Hematopoietic multipotent progenitor cell (in vitro differentiated cells): ENCODE data around the gene ST7. TPM values are rescaled to one million over a fixed set of nuclear protein-coding genes. Genes with fewer than 3 reads are reported as not detected.
A peak's percentile ranks its signal among the peaks of the same experiment; 100 is the strongest.

Experiments
- DNase-seq, 3 donors: peaks; one replicate each; pipeline ENCODE4 v3.0.0-alpha.2; 2011 to 2015; ENCODE audit warnings: low read depth in 2 of 3, low spot score in 2 of 3
- total RNA-seq: library from RNA; depleted of rRNA; stranded (reverse); fragments of >200 nt; gene quantifications from one replicate; pipeline ENCODE4 v1.2.3, GENCODE V29; 2012

The ST7 gene
- total RNA-seq, 1 donor = 21.3 TPM

DNA sequence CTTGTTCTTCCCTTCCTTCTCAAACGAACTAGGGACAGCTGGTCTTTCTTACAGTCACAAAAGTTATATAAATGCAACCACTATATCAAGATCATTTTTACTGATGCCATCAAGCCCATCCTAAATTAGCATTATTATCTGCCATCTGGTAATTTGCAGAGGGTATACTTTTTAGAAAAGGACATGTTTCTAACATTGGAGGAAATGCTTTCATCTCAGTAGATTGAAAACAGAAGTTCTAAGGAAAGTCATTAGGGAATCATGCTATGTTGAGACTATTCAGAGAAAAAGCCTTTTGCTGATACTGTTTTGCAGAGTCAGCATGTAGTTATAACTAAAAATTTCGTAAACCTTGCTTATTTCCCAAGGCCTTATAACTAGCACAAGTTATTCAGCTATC lies 222.9 kb downstream of the ST7 start:
- DNase-seq = no peak

DNA sequence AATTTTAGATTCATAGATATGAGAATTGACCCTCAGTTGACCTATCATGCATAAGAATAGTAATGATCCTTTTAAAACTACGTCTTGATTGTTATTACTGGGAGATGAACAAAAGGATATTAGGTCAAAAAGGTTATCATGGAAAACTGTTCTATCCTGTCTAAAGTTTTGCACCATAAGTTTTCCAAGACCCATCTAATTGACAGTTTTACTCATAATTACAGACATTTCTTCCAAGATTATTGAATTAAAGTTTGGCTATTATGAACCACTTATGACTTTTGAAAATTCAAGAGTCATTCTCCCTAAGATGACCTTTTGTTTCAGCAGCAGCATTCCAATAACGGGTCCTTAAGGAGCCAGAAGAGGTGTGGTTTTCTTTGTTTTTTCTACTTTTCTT lies 225.3 kb downstream of the ST7 start:
- no peak for DNase-seq

DNA sequence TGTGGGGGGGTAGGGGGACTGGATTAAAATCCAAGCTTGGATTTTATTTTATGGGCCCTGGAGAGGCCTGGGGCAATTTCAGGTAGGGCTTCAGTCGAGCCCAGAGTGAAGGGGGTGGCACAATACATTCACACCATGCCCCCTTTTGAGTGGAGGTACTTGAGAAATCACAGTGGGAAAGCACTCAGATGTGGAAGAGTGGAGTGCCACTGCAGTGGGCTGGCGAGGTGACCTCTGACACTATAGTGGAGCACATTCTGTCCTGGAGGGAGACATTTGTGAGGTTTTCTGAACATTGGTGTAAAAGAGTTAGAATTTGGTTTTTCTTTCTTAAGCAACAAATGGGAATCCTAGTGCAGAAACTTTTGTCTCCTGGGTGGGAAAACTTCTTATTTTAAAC lies 226.4 kb downstream of the ST7 start:
- no peak for DNase-seq

DNA sequence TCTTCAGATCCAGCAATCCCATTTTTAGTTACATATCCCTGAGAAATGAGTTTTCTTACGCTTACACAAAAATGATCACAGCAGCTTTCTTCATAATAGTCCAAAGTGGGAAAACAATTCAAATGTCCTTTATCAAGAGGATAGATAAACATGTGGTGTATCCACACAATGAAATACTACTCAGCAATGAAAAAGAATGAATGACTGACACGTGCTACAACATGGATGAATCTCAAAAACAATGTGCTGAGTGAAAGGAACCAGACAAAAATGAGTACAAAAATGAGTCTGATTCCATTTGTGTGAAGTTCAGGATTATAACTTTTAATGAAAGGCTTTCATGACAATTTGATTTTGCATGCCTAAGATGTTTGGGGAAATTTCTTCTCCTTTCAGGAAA lies 230.4 kb downstream of the ST7 start:
- DNase-seq = no peak

DNA sequence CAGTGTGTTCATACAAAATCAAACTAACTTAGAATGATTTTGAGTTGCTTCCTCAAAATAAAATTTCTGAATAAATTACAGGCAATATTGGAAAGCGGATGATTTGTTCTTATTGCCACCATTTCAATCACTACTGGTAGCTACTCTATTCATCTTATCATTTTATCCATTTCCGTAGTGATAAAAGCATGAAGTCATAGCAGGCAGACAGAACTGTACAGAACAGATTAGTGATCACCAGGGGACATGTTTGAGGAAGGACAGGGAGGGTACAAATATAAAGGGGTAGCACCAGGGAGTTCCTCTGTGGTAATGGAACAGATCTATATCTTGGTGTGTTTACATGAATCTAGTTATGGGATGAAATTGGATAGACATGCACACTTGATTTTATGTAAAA lies 231.1 kb downstream of the ST7 start:
- peak in 2 of 3 donors; percentile 5 to 8 for DNase-seq

DNA sequence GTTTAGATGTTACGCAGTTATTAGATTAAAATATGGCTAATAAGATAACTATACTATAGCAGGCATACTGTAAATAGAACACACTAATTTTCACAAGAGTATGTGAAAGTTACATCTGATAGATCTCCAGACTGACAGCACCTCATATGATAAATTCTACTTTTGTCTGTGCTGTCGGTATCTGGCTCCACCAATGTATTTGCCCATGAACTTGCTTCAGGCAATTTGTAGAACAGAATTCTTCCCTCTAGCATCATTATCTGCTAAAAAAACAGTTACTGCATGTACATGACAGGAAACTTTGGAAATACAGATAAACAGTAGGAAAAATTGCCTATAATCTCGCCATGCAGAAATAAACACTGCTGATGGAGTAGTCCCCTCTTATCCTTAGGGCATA lies 231.8 kb downstream of the ST7 start:
- DNase-seq = no peak

DNA sequence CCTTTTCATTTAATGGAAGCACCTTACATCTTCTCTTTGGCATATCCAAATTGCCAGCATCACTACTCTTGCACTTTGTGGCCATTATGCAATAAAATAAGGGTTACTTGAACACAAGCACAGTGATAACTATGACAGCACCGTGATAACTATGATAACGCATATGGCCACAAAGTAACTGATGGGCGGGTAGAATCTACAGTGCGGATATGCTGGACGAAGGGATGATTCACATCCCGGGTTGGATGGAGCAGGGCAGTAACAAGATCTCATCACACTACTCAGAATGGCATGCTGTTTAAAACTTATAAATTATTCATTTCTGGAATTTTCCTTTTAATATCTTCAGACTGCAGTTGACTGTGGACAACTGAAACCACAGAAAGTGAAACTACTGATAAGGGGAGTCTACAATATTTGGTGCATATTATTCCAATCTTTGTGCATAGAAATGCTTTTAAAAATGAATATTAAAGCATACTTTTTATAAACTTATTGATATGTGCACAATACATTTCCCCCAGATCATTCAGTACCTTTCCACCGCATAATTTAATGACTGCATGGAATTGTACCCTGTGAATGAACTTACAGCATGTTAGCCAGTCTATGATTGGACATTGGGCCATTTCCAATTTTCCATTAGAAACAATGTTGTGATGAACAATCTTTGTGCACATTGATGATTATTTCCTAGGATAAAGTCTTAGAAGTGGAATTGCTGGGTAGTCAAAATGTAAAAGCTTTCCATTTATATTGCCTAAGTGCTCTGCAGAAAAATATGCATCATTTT lies 233.1 kb downstream of the ST7 start:
- no peak for DNase-seq

DNA sequence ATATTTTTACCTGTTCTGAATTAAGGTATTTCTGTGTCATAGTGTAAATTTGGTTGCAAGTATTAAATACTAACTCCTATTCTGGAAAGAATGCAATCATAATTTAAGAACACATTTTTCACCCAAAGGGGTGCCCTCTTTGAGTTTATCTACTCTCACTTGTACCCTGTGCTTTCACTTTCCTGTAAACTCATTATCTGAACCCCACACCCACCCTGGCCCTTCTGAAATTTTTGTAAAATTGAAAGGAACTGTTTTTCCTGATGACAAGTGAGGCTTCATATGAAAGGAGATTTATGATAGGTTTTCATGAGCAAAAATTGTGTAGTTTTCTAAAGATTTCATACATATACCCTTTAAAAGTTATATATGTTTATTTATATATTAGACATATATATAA lies 235.1 kb downstream of the ST7 start:
- no peak for DNase-seq

DNA sequence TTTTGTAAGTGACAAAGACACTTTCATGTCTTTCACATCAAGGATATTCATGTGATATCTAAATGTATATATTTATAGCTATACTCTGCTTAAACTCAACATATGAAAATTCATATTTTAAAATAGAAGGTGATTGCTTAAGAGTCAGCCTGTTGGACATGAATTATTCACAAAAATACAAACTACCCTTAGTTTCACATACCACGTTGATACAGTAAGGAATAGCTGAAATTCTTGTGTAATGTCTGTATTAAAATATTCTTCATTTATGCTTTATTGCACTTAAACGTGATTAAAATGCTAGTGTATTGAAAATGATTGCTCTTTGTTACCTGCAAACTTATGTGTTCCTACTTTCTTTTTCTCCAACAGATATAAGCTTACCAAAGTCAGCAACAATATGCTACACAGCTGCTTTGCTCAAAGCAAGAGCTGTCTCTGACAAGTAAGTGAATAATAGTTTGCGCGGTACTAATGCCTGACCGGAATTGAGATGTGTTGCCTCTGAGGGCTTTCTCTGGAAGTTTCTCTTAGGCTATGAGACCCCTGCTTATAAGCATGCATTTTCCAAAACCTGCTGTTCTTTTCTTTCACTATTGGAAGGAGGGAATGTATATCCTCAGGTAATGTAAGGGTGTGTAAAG lies 235.8 kb downstream of the ST7 start:
- DNase-seq = no peak

DNA sequence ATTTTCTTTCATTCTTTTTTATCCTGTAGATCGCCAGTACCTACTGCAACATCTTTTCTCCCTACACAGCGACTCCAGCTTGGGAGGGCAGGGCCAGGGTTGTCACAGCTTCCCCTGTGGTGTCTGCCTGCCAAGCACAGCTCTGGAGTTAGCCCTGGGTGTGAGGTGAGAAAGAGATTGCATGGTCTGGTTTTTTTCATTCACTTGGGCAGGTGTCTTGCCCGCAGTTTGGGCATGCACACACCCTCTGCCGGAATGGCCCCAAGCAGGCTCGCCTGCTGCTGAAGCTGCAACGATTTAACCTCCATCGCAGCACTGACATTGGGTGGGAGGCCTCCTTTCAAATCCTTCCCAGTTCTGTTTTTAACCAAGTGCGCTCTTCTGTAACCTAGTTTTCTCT lies 236.8 kb downstream of the ST7 start:
- no peak for DNase-seq

DNA sequence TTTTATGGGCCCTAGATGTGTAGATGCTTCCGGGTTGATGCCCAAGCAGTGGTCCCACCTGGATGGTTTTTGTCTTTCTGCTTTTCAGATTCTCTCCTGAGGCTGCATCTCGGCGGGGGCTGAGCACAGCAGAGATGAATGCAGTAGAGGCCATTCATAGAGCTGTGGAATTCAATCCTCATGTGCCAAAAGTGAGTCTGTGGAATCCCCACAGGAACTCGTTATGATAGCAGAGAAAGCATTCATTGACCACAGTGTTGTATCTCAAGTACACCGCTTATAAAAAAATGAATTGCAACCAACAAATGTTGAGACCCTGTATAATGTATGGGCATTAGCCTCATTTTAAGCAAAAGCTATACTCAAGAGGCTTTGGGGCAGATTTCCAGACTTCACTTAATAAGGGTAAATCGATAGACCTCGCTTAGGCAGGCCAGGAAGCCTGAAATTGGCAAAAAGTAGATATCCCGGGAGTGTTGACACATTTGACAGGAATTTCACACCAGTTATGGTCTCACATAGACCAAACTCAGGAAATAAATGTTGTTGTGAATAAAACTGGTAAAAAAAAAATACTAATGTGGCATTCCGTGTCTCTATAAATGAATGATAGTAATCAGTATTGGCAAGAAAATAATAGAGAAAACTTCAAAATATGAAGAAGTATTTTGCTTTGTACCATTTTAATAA lies 237.6 kb downstream of the ST7 start:
- DNase-seq = no peak

DNA sequence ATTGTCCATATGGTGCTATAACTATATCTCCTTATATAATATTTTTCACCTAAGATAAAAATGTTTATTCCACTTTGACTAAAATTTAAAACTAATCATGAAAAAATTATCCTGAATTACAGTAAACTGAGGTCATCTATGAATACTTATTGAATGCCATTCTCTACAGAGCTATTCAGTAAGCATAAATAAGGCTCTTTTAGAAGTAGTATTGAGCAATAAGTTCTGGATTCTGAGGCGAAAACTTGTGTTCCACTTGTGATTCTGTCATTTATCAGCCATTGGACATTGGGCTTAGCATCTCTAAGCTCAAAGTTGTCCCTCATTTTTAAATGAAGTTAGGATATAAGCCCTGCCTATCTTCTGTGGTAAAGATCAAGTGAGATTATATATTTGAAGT lies 238.8 kb downstream of the ST7 start:
- DNase-seq = no peak

DNA sequence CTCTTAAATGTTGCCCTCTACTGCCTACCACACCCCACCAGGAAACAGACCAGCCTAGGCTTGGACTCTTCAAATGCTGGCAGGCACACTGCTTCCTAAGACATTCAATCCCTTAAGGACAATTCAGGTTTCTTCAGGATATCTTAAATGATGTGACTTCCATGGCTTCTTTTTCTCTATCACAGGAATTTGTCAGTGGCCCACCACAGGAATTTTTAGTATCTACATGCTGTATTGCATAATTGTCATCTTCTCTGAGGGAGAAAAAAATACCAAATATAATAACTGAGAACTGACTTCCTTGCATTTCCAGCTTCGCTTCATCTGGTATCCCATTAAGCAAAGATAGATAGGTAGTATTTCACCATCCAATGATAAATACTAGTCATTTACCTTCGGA lies 240.3 kb downstream of the ST7 start:
- no peak for DNase-seq

DNA sequence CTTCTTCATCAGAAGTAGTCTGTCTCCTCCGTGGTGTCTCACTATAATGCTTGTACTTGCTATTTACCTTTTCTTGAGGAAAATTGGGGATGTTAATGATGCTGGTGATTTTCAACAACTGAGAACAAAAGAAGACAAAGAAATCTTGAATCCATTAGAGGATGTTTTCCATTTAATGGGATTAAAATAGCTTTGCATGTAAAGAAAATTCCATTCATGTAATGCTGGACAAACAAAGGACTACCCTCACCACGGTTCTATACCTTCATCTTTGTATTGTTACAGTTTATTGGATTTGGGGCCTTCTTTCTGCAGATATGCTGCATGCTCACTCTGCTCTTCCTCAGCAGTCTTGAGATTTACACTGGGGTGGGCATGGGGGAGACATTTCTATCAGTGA lies 241.1 kb downstream of the ST7 start:
- DNase-seq = no peak

DNA sequence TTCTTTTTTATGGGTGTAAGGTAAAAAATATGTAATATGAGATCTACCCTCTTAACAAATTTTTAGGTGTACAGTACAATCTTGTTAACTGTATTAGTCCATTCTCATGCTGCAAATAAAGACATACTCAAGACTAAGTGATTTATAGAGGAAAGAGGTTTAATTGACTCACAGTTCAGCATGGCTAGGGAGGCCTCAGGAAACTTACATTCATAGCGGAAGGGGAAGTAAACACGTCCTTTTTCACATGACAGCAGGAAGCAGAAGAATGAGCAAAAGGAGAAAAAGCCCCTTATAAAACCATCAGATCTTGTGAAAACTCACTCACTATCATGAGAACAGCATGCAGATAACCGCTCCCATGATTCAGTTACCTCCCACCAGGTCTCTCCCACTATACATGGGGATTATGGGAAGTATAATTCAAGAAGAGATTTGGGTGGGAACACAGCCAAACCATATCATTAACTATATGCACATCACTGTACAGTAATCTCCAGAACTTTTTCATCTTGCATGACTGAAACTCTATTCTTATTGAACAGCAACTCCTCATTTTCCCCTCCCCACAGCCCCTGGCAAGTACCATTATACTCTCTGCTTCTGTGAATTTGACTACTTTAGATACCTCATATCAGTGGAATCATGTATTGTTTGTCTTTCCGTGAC lies 242.2 kb downstream of the ST7 start:
- DNase-seq = no peak

DNA sequence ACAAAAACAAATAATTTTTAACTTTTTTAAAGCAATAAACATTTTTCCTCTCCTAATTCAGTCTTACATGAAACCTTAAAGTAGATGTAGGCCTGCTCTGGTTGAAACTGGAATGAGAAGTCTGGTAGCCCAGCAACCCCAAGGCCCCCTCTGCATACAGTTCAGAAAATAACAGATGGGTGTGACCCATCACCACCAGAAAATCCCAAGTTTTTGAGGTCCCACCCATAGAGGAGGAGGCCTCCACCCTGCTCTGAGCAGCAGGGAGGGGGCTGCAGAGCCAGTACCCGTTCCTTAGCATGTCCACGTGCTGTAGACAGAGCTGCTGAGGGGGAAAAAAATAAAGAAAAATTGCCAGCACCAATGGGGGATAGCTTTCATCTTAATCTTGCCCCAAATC lies 246.8 kb downstream of the ST7 start:
- DNase-seq = no peak

DNA sequence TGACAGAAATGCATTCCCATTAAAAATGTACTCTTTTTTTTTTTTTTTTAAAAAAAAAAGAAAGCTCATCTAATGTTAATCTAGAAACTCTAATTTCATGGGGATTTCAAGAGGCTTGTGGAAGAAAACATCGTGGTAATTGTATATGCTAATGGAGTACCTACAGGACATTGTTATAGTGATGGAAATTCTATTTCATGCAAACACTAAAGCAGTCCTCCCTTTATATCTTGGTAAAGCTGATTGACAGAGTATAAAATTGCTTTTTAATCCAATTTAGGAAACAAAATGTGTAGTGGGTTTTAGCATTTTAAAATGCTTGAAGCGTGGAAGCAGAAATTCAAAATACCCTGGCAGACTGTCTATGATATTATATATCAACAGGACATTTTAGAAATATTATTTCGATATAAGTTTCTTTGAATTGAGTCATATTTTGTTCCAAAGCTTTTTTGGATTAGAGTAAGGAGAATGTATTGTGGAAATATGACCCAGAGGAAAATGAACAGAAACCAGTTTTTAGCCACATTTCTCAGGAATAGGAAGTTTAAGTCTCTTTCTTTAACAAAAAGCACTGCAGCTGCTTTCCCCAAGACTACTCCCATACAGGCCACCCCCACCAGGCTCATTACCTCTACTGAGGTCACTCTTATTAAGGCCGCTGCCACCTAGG lies 247.6 kb downstream of the ST7 start:
- no peak for DNase-seq

DNA sequence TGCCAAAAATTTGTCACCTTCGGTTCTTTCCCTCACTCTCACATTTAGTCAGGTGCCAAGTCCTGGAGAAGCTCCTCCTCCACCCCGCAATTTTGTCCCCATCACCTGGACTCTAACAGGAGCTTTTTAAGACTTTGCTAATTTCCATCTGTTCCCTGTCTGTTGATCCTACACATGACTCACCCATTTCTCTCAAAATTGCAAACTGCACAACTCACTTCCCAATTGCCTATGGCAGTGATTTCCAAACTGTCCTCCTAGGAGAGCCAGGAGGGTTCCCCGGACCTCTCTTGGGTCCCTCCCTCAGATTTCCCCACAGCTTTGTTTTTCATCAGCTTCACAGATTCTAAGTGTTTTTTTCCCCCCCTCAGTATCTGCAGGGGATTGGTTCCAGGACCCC lies 249.2 kb downstream of the ST7 start:
- DNase-seq = no peak

DNA sequence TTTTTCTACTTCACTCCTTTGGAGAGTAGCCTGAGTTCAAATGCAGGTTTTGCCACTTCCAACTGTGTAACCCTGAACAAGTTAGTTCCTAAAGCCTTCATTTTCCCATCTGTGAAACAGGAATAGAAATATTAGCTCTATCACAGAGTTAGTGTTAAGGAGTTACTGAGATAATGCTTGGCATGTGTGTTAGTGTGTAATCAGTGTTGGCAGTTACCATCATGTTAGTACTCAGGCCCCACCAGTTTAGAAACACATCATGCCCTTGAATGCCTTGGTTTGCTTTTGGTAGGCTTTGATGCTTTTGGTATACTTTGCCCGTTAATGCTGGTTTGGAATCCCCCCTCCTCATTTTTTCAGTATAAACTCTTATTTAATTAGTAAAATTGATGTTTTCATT lies 249.9 kb downstream of the ST7 start:
- no peak for DNase-seq

DNA sequence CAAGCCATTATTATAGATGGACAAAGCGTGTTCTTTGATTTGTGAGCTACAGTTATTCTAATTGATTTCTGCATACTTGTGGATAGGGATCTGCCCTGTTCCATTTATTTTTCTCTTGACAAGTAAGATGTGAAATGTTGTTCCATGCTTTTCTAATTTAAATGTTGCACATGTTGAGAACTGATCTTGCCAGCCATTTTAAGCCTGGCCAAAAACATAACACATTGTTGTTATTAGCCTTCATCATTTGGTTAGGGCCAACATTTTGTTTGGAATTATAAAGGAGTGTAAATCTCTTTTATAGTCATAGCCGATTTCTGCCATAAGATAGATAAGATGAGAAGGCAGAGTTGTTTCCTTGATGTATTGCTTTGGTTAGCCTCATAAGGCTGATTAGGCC lies 252.6 kb downstream of the ST7 start:
- DNase-seq = no peak

DNA sequence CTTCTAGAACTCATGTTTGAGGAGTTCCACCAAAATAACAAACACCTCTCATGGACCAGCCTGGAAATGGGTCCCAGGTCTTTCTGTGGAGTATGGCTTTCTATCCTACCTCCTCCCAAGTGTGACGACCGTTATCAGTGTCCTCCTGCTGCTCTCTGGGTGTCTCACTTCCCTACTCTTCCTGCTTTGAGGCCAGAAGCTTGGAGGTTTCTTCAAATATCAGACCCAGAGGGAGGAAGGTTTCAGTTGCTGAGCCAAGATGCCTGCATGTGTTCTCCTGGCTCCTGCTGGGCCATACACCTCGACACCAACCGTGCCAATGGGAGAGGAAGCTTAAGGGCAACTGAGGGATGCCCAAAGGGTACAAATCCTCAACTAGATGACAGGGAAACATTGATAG lies 255.0 kb downstream of the ST7 start:
- DNase-seq = no peak
